ENCODE results near the gene FILIP1L. TPM values are rescaled to one million over a fixed set of nuclear protein-coding genes. Genes with fewer than 3 reads are reported as not detected.

Gene FILIP1L
- total and polyA plus RNA-seq, 2 of the 13 experiments (the other 11 are each of a cell fraction or from before 2014, with no cell fraction given), result 8.1 to 187 TPM

DNA sequence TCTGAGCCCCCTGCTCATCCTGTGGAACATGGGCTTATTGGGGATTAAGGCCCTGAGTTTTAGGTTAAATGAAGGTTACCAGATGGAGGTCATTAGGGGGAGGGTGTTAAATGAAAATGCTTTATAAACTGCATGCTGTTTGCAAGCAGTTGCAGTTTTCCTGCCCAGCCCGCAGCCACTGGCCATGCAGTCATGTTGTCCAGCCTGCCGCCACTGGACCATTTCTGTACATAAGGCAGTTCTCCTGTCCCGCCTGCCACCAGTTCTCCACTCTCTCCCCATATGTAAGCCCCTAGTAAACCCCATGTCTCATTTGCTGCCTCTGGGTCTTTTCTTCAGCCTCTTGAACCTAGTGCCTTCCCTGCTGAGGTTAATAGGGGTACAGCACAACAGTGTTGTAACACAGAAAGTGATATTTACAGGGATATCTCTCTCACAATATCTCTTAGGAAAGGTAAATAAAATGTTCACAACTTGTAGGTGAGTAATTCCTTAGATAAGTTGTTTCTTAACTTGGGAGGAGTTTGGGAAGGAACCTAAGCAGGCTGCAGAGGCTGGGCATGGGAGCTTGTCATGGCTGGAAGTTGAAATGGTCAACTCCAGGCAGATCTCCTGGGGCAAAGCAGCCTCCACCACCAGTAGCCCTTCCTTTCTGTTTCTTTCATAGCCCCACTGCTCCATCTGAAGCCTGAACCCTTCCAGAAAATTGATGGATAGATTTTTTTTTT, 148.5 kb downstream of the FILIP1L start:
- H3K4me1 ChIP-seq (ENCODE audit: insufficient read depth, low read length), result peaks cover 11% of the 10 kb centered on the region
- no peak overlapping the region for H3K4me2 ChIP-seq (ENCODE audit: low read depth, low read length)
- no peak overlapping the region for H3K9ac ChIP-seq (ENCODE audit: insufficient read depth, low read depth, low read length)
- DNase-seq (ENCODE audit: low spot score), result no peak
- no peak overlapping the region for H3K4me3 ChIP-seq (replicated peaks in 1 of 3; ENCODE audit: insufficient read depth in 1 of 3, low read depth in 2 of 3, low read length in 3 of 3)
- in situ Hi-C loops (cut with HindIII; ENCODE audit: extremely low pct_ligation_motif_present, low pct_unique_long_range_greater_than_20kb) (no loop called here), intact Hi-C loops (cut with micrococcal nuclease; ENCODE audit: unreplicated experiment) (no loop called here)
- no TSS peak for BruUV-seq (replicated peaks)
- no peak overlapping the region for H2AFZ ChIP-seq (ENCODE audit: low read length)
- WGBS (ENCODE audit: low lambda C conversion rate), result 100% methylated on average over 3 of the region's 3 CpGs
- H3K79me2 ChIP-seq (ENCODE audit: insufficient read depth, low read length), result no peaks in the 10 kb centered on the region
- no peaks in the 10 kb centered on the region for H3K36me3 ChIP-seq (replicated peaks in 1 of 2; ENCODE audit: control insufficient read depth in 1 of 2, insufficient read depth in 2 of 2, low read length in 2 of 2)
- H3K27me3 ChIP-seq (ENCODE audit: control insufficient read depth in 1 of 2, insufficient read depth in 2 of 2, low read length in 2 of 2), result no peaks in the 10 kb centered on the region
- POLR2A ChIA-PET, result no interaction called here
- no peak overlapping the region for H3K27ac ChIP-seq (ENCODE audit: extremely low read length, insufficient read depth, low read length)
- CTCF ChIA-PET (ENCODE audit: low intra/inter-chr PET ratio, low total read pairs), result no interaction called here
- H4K20me1 ChIP-seq (ENCODE audit: insufficient read depth, low read length), result no peaks in the 10 kb centered on the region
- no peak for ATAC-seq
- no peaks in the 10 kb centered on the region for H3K9me3 ChIP-seq (ENCODE audit: low read length)
- no peak for FAIRE-seq
- TF ChIP-seq, protein P1, sequence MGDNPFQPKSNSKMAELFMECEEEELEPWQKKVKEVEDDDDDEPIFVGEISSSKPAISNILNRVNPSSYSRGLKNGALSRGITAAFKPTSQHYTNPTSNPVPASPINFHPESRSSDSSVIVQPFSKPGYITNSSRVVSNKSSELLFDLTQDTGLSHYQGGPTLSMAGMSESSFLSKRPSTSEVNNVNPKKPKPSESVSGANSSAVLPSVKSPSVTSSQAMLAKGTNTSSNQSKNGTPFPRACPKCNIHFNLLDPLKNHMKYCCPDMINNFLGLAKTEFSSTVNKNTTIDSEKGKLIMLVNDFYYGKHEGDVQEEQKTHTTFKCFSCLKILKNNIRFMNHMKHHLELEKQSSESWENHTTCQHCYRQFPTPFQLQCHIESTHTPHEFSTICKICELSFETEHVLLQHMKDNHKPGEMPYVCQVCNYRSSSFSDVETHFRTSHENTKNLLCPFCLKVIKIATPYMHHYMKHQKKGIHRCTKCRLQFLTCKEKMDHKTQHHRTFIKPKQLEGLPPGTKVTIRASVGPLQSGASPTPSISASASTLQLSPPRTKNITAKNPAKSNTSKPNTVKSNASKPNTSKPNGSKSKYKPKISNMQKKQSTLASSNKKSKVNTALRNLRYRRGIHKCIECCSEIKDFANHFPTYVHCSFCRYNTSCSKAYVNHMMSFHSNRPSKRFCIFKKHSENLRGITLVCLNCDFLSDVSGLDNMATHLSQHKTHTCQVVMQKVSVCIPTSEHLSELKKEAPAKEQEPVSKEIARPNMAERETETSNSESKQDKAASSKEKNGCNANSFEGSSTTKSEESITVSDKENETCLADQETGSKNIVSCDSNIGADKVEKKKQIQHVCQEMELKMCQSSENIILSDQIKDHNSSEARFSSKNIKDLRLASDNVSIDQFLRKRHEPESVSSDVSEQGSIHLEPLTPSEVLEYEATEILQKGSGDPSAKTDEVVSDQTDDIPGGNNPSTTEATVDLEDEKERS (CRISPR knock-in tag; IDR thresholded peaks at IDR 0.05), result no peak
- TF ChIP-seq TBX2 (CRISPR knock-in tag; IDR thresholded peaks at IDR 0.05; ENCODE audit: borderline replicate concordance) (no peak), JARID2 (CRISPR knock-in tag; IDR thresholded peaks at IDR 0.05; ENCODE audit: insufficient replicate concordance) (no peak), MTA3 (CRISPR knock-in tag; IDR thresholded peaks at IDR 0.05) (no peak), RFXAP (CRISPR knock-in tag; IDR thresholded peaks at IDR 0.05; ENCODE audit: borderline replicate concordance) (no peak), KAT8 (CRISPR knock-in tag; IDR thresholded peaks at IDR 0.05) (no peak), ZFY (CRISPR knock-in tag; IDR thresholded peaks at IDR 0.05) (no peak), ETV6 (CRISPR knock-in tag; conservative IDR thresholded peaks at IDR 0.05) (no peak), ZNF7 (CRISPR knock-in tag; IDR thresholded peaks at IDR 0.05) (no peak)
- TF ChIP-seq, protein P2, sequence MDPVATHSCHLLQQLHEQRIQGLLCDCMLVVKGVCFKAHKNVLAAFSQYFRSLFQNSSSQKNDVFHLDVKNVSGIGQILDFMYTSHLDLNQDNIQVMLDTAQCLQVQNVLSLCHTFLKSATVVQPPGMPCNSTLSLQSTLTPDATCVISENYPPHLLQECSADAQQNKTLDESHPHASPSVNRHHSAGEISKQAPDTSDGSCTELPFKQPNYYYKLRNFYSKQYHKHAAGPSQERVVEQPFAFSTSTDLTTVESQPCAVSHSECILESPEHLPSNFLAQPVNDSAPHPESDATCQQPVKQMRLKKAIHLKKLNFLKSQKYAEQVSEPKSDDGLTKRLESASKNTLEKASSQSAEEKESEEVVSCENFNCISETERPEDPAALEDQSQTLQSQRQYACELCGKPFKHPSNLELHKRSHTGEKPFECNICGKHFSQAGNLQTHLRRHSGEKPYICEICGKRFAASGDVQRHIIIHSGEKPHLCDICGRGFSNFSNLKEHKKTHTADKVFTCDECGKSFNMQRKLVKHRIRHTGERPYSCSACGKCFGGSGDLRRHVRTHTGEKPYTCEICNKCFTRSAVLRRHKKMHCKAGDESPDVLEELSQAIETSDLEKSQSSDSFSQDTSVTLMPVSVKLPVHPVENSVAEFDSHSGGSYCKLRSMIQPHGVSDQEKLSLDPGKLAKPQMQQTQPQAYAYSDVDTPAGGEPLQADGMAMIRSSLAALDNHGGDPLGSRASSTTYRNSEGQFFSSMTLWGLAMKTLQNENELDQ (CRISPR knock-in tag; IDR thresholded peaks at IDR 0.05; ENCODE audit: borderline replicate concordance), result no peak
- TF ChIP-seq, protein P3, sequence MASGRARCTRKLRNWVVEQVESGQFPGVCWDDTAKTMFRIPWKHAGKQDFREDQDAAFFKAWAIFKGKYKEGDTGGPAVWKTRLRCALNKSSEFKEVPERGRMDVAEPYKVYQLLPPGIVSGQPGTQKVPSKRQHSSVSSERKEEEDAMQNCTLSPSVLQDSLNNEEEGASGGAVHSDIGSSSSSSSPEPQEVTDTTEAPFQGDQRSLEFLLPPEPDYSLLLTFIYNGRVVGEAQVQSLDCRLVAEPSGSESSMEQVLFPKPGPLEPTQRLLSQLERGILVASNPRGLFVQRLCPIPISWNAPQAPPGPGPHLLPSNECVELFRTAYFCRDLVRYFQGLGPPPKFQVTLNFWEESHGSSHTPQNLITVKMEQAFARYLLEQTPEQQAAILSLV (CRISPR knock-in tag; IDR thresholded peaks at IDR 0.05; ENCODE audit: borderline replicate concordance), result no peak

Data from HepG2 (cell line).